Osteoblast (primary cell): ENCODE results near the gene CCL26. TPM values are rescaled to one million over a fixed set of nuclear protein-coding genes. Genes with fewer than 3 reads are reported as not detected.
A peak's percentile ranks its signal among the peaks of the same experiment; 100 is the strongest.
"Not testable (repeated sequence)": the region's sequence is repeated elsewhere in the genome, so short reads cannot be mapped to it uniquely, and the experiment has no call there.

Experiments
- DNase-seq: peaks from one replicate; pipeline ENCODE4 v3.0.0; 2011; ENCODE audit warnings: low spot score, mixed read lengths; ENCODE audit not compliant: insufficient read length; ENCODE audit errors: missing footprints
- H2AFZ ChIP-seq: 2 replicates; pipeline ENCODE4 v1.6.0; 2011; ENCODE audit warnings: mild to moderate bottlenecking, low read length
- H3K27ac ChIP-seq: 2 replicates; pipeline ENCODE4 v1.5.1; 2011; ENCODE audit warnings: mild to moderate bottlenecking, low read depth, low read length, moderate library complexity
- H3K27me3 ChIP-seq: 2 replicates; pipeline ENCODE4 v1.6.0; 2012; ENCODE audit warnings: mild to moderate bottlenecking, control low read depth, inconsistent platforms, low read length, moderate library complexity; ENCODE audit not compliant: insufficient read depth
- H3K36me3 ChIP-seq: 2 replicates; pipeline ENCODE4 v1.5.1; 2011; ENCODE audit warnings: mild to moderate bottlenecking, low read length, control low read depth, moderate library complexity; ENCODE audit not compliant: insufficient read depth
- H3K4me1 ChIP-seq: 2 replicates; pipeline ENCODE4 v1.5.1; 2011; ENCODE audit warnings: mild to moderate bottlenecking, low read length, control low read depth, moderate library complexity; ENCODE audit not compliant: insufficient read depth
- H3K4me2 ChIP-seq: 2 replicates; pipeline ENCODE4 v1.6.0; 2011; ENCODE audit warnings: mild to moderate bottlenecking, low read length; ENCODE audit not compliant: insufficient read depth
- H3K4me3 ChIP-seq: fragments of 200-600 bp; sonication (generic); 3 replicates; pipeline ENCODE4 v1.5.1; 2012; ENCODE audit warnings: mild to moderate bottlenecking, low read length, inconsistent platforms; ENCODE audit not compliant: insufficient read depth
- H3K79me2 ChIP-seq: 2 replicates; pipeline ENCODE4 v1.6.0; 2012; ENCODE audit warnings: mild to moderate bottlenecking, low read length, control low read depth, inconsistent platforms; ENCODE audit not compliant: insufficient read depth
- H3K9me3 ChIP-seq: 2 replicates; pipeline ENCODE4 v1.5.1; 2011; ENCODE audit warnings: low read depth, low read length, control low read depth
- H4K20me1 ChIP-seq: 2 replicates; pipeline ENCODE4 v1.6.0; 2012; ENCODE audit warnings: mild to moderate bottlenecking, low read length, control low read depth; ENCODE audit not compliant: insufficient read depth
- CTCF ChIP-seq: IDR thresholded peaks from 2 replicates; pipeline ENCODE4 v1.5.1; 2011; ENCODE audit warnings: mild to moderate bottlenecking, low read depth, low read length, moderate library complexity; ENCODE audit errors: extremely low read depth
- total RNA-seq: library from RNA; depleted of rRNA; stranded (reverse); fragments of >200 nt; gene quantifications from 2 replicates; pipeline ENCODE4 v1.2.3, GENCODE V29; 2012

CCL26 gene
- total RNA-seq, 1 donor: 1.1 TPM

DNA sequence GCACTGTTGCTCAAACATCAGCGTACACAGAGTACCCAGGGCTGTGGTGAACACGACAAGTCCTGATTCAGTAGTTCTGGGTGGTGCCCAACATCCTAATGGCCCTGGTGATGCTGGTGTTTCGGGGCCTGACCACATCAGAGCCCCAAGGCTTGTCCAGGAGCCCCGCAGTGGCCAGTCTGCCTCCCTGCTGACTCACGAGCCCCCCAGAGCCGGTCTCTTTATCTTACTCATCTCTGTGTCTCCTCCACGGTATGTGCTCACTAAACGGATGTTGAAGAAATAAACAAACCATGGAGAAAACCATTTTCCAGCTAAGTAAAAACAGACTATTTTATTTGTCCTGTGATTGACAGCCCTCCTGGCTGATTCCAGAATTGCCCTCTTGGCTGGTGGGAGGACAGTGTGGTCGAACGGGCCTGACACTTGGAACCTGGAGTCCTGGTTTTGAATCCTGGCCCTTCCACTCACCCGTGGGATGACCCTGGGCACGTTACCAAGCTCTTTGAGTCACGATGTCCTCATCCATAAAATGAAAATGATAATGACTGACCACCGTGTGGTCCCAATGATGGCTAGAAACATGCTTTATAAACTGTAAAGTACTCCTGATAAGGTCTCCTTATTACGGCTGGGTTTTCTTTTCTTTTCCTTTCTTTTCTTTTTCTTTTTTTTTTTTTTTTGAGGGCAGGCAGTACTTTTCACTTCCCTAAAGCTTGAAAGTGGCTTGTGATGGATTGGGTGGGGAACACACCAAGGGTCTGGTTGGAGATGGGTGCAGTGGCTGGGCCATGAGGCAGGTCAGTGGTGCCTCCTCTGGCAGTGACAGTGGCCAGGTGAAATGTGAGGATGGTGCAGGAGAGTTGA, 39.0 kb downstream of the CCL26 start:
- Histone ChIP-seq H4K20me1 (no peaks in the 10 kb centered on the region), H3K4me2 (peak overlapping the region; percentile 71), H3K36me3 (no peaks in the 10 kb centered on the region), H3K4me3 (peak overlapping the region; percentile 17), H3K4me1 (peaks cover 37% of the 10 kb centered on the region), H3K79me2 (peaks cover 14% of the 10 kb centered on the region), H3K27ac (peak overlapping the region; percentile 79), H3K9me3 (no peaks in the 10 kb centered on the region), H2AFZ (peak overlapping the region; percentile 53), H3K27me3 (no peaks in the 10 kb centered on the region)
- DNase-seq: peak; percentile 96
- TF ChIP-seq CTCF: no peak

GRCh38 chr7:75732016-75732521, 39.9 kb downstream of the CCL26 start:
- no peak for TF ChIP-seq CTCF
- DNase-seq: no peak
- no peak overlapping the region for H3K4me3 ChIP-seq
- no peak overlapping the region for H2AFZ ChIP-seq
- peaks cover 9% of the 10 kb centered on the region for H3K79me2 ChIP-seq
- H3K9me3 ChIP-seq: no peaks in the 10 kb centered on the region
- peak overlapping the region; percentile 79 for H3K27ac ChIP-seq
- H4K20me1 ChIP-seq: no peaks in the 10 kb centered on the region
- H3K4me1 ChIP-seq: peaks cover 34% of the 10 kb centered on the region
- H3K27me3 ChIP-seq: no peaks in the 10 kb centered on the region
- H3K36me3 ChIP-seq: no peaks in the 10 kb centered on the region
- no peak overlapping the region for H3K4me2 ChIP-seq

GRCh38 chr7:75729851-75730274, 42.1 kb downstream of the CCL26 start:
- Histone ChIP-seq H3K27ac (no peak overlapping the region), H3K36me3 (no peaks in the 10 kb centered on the region), H3K4me3 (no peak overlapping the region), H4K20me1 (no peaks in the 10 kb centered on the region), H3K4me2 (no peak overlapping the region), H3K27me3 (no peaks in the 10 kb centered on the region), H3K79me2 (peaks cover 2% of the 10 kb centered on the region), H2AFZ (no peak overlapping the region), H3K9me3 (no peaks in the 10 kb centered on the region), H3K4me1 (peaks cover 29% of the 10 kb centered on the region)
- DNase-seq: no peak
- TF ChIP-seq CTCF: no peak

- peak overlapping the region; percentile 10 for H3K4me2 ChIP-seq
- H3K4me3 ChIP-seq: no peak overlapping the region
- DNase-seq: no peak
- no peaks in the 10 kb centered on the region for H3K36me3 ChIP-seq
- TF ChIP-seq CTCF: no peak
- peaks cover 16% of the 10 kb centered on the region for H3K4me1 ChIP-seq
- H3K79me2 ChIP-seq: no peaks in the 10 kb centered on the region
- H4K20me1 ChIP-seq: no peaks in the 10 kb centered on the region
- H3K9me3 ChIP-seq: no peaks in the 10 kb centered on the region
- peak overlapping the region; percentile 53 for H3K27ac ChIP-seq
- no peaks in the 10 kb centered on the region for H3K27me3 ChIP-seq
- H2AFZ ChIP-seq: peak overlapping the region; percentile 90
Measured at GRCh38 chr7:75727881-75728593, 44.0 kb downstream of the CCL26 start.

GRCh38 chr7:75727351-75727750, 44.7 kb downstream of the CCL26 start:
- DNase-seq: not testable (repeated sequence)

More at GRCh38 chr7:75727351-75727750, 44.7 kb downstream of the CCL26 start:
- not testable (repeated sequence) for H3K27ac ChIP-seq, H3K36me3 ChIP-seq, H2AFZ ChIP-seq, H3K4me2 ChIP-seq, H3K9me3 ChIP-seq, H3K79me2 ChIP-seq, H4K20me1 ChIP-seq, H3K27me3 ChIP-seq, H3K4me1 ChIP-seq, H3K4me3 ChIP-seq
